ENCODE measurements around the gene RUNDC1.
"Not testable (repeated sequence)": the region's sequence is repeated elsewhere in the genome, so short reads cannot be mapped to it uniquely, and the experiment has no call there.

RUNDC1 gene

DNA sequence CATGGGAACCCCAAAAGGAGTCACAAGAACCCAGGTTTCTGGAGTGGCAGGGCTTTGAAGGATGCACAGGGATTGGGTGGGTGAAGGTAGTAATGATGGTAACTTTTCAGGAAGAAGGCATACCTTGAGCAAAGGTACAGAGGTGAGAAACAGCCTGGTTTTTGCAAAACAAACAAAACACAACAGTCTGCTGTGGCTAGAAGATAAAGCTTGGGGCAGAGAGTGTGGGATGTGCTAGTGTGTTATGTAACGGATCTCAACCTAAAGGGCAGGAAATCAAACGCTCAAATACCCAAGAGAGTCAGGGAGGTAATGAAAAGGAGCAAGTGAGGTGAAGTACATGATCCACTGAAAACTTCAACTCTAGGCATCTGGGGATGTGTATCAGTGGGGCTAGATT is 5.1 kb upstream of the RUNDC1 start:
- H3K9ac ChIP-seq (ENCODE audit: low read length), result no peak overlapping the region
- no peaks in the 10 kb centered on the region for H3K27me3 ChIP-seq (ENCODE audit: control insufficient read depth, insufficient read depth, low read length)
- peaks cover 5% of the 10 kb centered on the region for H3K4me1 ChIP-seq (ENCODE audit: control insufficient read depth, low read depth, low read length)
- H3K36me3 ChIP-seq (ENCODE audit: control insufficient read depth, low read depth, low read length), result no peaks in the 10 kb centered on the region
- H3K4me3 ChIP-seq (ENCODE audit: low read length), result no peak overlapping the region
- no peaks in the 10 kb centered on the region for H3K9me3 ChIP-seq (ENCODE audit: control insufficient read depth, low read depth, low read length)
- no peak overlapping the region for H3K27ac ChIP-seq (ENCODE audit: low read length)

DNA sequence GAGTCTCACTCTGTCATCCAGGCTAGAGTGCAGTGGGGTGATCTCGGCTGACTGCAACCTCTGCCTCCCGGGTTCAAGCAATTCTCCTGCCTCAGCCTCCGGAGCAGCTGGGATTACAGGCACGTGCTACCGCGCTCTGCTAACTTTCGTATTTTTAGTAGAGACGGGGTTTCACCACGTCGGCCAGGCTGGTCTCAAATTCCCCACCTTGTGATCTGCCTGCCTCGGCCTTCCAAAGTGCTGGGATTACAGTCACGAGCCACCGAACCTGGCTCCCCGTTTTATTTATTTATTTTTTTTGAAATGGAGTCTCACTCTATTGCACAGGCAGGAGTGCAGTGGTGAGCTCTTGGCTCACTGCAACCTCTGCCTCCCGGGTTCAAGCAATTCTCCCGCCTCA is 4.7 kb upstream of the RUNDC1 start:
- not testable (repeated sequence) for H3K9ac ChIP-seq (ENCODE audit: low read length); H3K27me3 ChIP-seq (ENCODE audit: control insufficient read depth, insufficient read depth, low read length); H3K9me3 ChIP-seq (ENCODE audit: control insufficient read depth, low read depth, low read length); H3K27ac ChIP-seq (ENCODE audit: low read length); H3K4me3 ChIP-seq (ENCODE audit: low read length); H3K4me1 ChIP-seq (ENCODE audit: control insufficient read depth, low read depth, low read length); H3K36me3 ChIP-seq (ENCODE audit: control insufficient read depth, low read depth, low read length)

DNA sequence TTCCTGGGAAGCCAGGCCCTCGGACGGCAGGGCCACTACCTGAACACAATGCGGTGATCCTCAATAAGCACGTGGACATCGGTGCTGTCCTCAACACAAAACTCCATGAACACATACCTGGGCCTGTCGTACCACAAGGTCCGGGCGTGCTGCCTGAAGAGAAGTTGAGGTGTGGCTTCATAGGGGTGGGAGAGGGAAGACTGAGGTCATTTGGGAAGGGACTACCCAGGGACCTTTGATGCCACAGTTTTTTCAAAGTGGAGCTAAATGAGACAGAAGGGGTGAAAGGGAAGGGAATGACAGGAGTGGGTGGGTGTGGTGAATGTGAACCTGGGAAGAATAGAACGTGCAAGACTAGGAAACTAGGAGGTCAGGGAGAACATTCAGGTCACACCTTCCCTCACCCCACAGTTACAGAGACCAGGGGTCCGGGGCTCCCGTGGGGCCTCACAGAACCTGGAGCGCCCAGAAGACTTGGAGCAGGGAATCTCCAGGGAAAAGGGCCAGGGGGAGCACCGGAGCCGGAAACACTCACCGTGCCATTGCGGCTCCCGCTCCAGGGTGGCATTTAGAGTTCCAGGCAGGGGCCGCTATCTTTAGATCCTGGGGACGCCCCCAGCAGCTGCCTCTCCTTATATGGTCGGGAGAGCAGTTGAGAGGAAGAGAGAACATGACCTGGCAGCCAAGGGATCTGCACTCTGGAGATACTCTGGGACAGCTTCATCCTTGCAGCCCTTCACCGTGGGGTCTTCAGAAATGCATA is 673 bp upstream of the RUNDC1 start, which contains the start of gene PTGES3L:
Gene PTGES3L, minus strand, starts transcription at position 570 of the 763 bp plus-strand sequence. Its CDS starts 27 bp downstream, at position 543.
- peak within 1 kb of the TSS; percentile 95 for H3K4me3 ChIP-seq (ENCODE audit: low read length)
- peaks cover 3% of the 10 kb centered on the region for H3K36me3 ChIP-seq (ENCODE audit: control insufficient read depth, low read depth, low read length)
- H3K4me1 ChIP-seq (ENCODE audit: control insufficient read depth, low read depth, low read length), result peaks cover 9% of the 10 kb centered on the region
- no peaks in the 10 kb centered on the region for H3K27me3 ChIP-seq (ENCODE audit: control insufficient read depth, insufficient read depth, low read length)
- H3K9me3 ChIP-seq (ENCODE audit: control insufficient read depth, low read depth, low read length), result no peaks in the 10 kb centered on the region
- peak within 1 kb of the TSS; percentile 89 for H3K9ac ChIP-seq (ENCODE audit: low read length)
- peak within 1 kb of the TSS; percentile 93 for H3K27ac ChIP-seq (ENCODE audit: low read length)

DNA sequence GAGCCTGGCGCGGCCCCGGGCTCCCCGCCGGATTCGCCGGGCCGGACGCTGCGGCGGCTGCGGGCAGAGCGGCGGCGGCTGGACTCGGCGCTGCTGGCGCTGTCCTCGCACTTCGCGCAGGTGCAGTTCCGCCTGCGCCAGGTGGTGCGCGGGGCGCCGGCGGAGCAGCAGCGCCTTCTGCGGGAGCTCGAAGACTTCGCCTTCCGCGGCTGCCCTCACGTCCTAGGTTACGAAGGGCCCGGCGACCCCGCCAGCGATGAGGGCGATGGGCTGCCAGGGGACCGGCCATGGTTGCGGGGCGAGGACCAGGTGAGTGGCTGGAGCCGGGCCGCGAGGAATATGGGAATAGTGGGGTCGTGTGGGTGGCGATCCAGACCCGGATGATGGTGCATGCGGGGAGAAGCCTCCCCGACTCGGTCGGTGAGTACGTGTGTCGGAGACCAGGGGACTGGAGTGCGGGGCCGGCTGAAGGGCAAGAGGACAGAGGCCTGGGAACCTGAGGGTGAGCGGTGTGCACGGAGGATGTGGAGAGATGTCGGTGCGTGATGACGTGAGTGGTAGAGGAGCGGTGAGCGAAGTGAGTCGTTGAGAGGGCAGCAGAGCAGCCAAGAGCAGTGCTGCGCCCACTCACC is 517 bp downstream of the RUNDC1 start:
- H3K9ac ChIP-seq (ENCODE audit: low read length), result peak overlapping the region; percentile 89
- H3K36me3 ChIP-seq (ENCODE audit: control insufficient read depth, low read depth, low read length), result peaks cover 11% of the 10 kb centered on the region
- H3K4me1 ChIP-seq (ENCODE audit: control insufficient read depth, low read depth, low read length), result peaks cover 9% of the 10 kb centered on the region
- H3K4me3 ChIP-seq (ENCODE audit: low read length), result peak overlapping the region; percentile 95
- no peaks in the 10 kb centered on the region for H3K9me3 ChIP-seq (ENCODE audit: control insufficient read depth, low read depth, low read length)
- no peaks in the 10 kb centered on the region for H3K27me3 ChIP-seq (ENCODE audit: control insufficient read depth, insufficient read depth, low read length)
- no peak overlapping the region for H3K27ac ChIP-seq (ENCODE audit: low read length)

DNA sequence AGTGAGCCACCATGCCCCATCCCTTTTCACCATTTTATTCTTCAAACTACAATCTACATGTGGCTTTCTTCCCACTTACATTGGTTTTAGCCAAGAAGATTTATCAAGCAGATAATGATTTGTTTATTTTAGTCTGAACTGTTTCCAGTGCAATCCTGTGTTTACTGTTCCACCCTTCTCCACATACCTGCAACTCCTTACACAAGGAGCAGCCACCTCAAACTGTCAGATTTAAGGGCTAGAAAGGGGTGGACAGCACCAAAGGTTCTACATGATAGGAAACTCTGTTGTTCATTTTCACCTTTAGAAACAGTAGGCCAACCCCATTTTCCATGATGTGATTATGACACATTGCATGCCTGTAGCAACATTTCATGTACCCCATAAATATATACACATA is 1.9 kb downstream of the RUNDC1 start:
- Histone ChIP-seq H3K4me3 (ENCODE audit: low read length) (no peak overlapping the region), H3K27ac (ENCODE audit: low read length) (no peak overlapping the region)

DNA sequence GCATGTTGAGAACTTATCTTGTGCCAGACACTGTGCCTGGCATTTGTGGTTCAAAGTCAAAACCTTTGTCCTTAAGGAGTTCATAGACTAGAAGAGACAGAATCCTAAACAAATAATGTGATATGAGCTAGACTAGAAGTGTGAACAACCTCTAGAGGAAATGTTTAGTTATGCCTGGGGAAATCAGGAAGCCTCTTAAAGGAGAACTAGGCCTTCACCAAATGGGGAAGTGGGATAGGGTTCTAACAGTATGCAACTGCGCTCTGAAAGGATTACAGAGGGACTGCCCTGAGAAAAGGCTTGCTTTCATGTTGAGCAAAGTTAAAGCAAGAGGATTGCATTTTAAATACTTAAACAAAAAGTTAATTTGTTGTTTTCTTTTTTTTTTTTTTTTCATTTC is 4.9 kb downstream of the RUNDC1 start:
- Histone ChIP-seq H3K9ac (ENCODE audit: low read length) (no peak overlapping the region), H3K27me3 (ENCODE audit: control insufficient read depth, insufficient read depth, low read length) (no peaks in the 10 kb centered on the region)

More for the DNA sequence above, 1.9 kb downstream of the RUNDC1 start:
- Histone ChIP-seq H3K9ac (ENCODE audit: low read length) (no peak overlapping the region), H3K9me3 (ENCODE audit: control insufficient read depth, low read depth, low read length) (no peaks in the 10 kb centered on the region), H3K36me3 (ENCODE audit: control insufficient read depth, low read depth, low read length) (peaks cover 22% of the 10 kb centered on the region), H3K27me3 (ENCODE audit: control insufficient read depth, insufficient read depth, low read length) (no peaks in the 10 kb centered on the region), H3K4me1 (ENCODE audit: control insufficient read depth, low read depth, low read length) (peaks cover 9% of the 10 kb centered on the region)

DNA sequence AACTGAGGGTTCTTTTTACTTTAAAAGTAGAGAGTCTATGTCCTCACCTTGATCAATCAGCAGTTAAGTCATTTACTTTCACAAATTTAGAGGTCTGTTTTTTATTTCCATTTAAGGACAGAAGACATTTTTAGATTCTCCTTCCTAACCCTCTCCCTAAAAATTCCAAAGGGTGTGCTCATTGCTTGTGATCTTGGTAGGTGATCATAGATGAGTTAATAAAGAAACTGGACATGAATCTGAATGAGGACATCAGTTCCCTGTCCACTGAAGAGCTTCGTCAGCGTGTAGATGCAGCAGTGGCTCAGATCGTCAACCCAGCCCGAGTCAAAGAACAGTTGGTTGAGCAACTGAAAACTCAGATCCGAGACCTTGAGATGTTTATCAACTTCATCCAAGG is 8.8 kb downstream of the RUNDC1 start:
- Histone ChIP-seq H3K27ac (ENCODE audit: low read length) (no peak overlapping the region), H3K36me3 (ENCODE audit: control insufficient read depth, low read depth, low read length) (peaks cover 64% of the 10 kb centered on the region)

More for the DNA sequence above, 4.9 kb downstream of the RUNDC1 start:
- Histone ChIP-seq H3K4me3 (ENCODE audit: low read length) (no peak overlapping the region), H3K4me1 (ENCODE audit: control insufficient read depth, low read depth, low read length) (peaks cover 4% of the 10 kb centered on the region), H3K36me3 (ENCODE audit: control insufficient read depth, low read depth, low read length) (peaks cover 43% of the 10 kb centered on the region), H3K27ac (ENCODE audit: low read length) (no peak overlapping the region), H3K9me3 (ENCODE audit: control insufficient read depth, low read depth, low read length) (no peaks in the 10 kb centered on the region)

DNA sequence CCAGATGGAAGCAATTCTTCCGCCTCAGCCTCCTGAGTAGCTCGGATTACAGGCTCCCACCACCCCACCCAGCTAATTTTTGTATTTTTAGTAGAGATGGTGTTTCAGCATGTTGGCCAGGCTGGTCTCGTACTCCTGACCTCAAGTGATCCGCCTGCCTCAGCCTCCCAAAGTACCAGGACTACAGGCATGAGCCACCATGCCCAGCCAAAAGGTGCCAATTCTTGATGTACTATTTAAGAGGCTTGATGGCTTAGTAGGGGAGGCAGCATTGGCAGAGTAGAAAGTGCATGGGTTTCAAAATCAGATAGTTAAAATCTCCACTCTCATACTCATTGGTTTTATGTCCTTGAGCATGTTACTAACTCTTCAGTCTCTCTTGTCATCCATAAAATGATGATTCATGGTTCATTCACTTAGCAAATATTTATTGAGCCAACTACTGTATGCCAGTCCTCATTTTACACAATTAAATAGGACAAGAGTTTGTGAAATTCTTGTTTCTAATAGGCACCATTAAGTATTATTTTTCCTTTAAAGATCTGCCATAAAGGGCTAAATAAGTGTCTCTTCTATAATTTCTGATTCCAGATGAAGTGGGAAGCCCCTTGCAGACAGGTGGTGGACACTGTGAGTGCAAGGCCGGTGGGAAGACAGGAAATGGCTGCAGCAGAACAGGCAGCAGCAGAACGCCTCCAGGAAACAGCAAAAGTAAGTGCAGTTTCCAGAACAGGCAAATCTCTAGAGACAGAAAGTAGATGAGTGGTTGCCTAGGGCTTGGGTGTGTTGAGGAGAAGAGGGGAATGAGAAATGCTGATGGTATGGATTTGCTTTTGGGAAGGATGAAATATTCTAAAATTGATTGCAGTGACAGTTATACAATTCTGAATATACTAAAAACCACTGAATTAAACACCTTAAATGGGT is 9.6 kb downstream of the RUNDC1 start:
- Histone ChIP-seq H3K36me3 (ENCODE audit: control insufficient read depth, low read depth, low read length) (peaks cover 62% of the 10 kb centered on the region), H3K27ac (ENCODE audit: low read length) (no peak overlapping the region), H3K9me3 (ENCODE audit: control insufficient read depth, low read depth, low read length) (no peaks in the 10 kb centered on the region), H3K9ac (ENCODE audit: low read length) (no peak overlapping the region), H3K4me1 (ENCODE audit: control insufficient read depth, low read depth, low read length) (no peaks in the 10 kb centered on the region), H3K27me3 (ENCODE audit: control insufficient read depth, insufficient read depth, low read length) (no peaks in the 10 kb centered on the region), H3K4me3 (ENCODE audit: low read length) (no peak overlapping the region)

More for the DNA sequence above, 8.8 kb downstream of the RUNDC1 start:
- Histone ChIP-seq H3K4me3 (ENCODE audit: low read length) (no peak overlapping the region), H3K9me3 (ENCODE audit: control insufficient read depth, low read depth, low read length) (no peaks in the 10 kb centered on the region), H3K4me1 (ENCODE audit: control insufficient read depth, low read depth, low read length) (no peaks in the 10 kb centered on the region), H3K27me3 (ENCODE audit: control insufficient read depth, insufficient read depth, low read length) (no peaks in the 10 kb centered on the region), H3K9ac (ENCODE audit: low read length) (no peak overlapping the region)

DNA sequence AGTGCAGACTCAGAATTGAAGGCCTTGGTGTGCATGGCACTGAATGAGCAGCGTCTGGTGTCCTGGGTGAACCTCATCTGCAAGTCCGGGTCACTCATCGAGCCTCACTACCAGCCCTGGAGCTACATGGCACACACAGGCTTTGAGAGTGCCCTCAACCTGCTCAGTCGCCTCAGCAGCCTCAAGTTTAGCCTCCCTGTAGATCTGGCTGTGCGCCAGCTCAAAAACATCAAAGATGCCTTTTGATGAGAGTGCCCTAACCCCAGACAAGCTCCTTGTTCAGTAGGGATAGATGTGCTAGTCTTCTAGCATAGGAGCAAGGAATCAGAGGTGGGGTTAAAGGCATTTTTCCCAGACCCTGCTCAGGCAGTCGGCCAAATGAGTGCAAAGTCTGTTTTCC is 11.1 kb downstream of the RUNDC1 start:
- Histone ChIP-seq H3K27me3 (ENCODE audit: control insufficient read depth, insufficient read depth, low read length) (no peaks in the 10 kb centered on the region), H3K4me3 (ENCODE audit: low read length) (no peak overlapping the region), H3K9me3 (ENCODE audit: control insufficient read depth, low read depth, low read length) (no peaks in the 10 kb centered on the region), H3K4me1 (ENCODE audit: control insufficient read depth, low read depth, low read length) (no peaks in the 10 kb centered on the region), H3K36me3 (ENCODE audit: control insufficient read depth, low read depth, low read length) (peaks cover 52% of the 10 kb centered on the region), H3K27ac (ENCODE audit: low read length) (no peak overlapping the region), H3K9ac (ENCODE audit: low read length) (no peak overlapping the region)

DNA sequence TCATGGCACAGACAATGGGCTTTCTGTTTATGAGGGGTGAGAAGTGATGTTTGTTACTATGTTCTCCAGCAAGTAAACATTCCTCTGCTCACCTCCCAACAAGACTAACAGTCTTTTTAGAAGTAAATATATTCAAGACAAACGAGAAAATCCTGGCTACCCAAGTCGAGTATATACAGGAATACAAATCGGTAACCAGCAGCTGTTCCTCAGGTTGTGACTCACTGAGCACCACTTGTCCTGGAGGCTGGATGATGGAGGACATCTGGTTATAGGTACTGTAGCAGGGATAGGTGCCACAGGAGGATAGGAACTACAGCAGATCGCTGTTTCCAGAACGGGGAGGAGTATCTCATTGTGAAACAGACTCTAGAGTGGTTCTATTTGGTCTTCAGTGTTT is 12.5 kb downstream of the RUNDC1 start:
- no peaks in the 10 kb centered on the region for H3K9me3 ChIP-seq (ENCODE audit: control insufficient read depth, low read depth, low read length)
- H3K9ac ChIP-seq (ENCODE audit: low read length), result no peak overlapping the region
- no peaks in the 10 kb centered on the region for H3K27me3 ChIP-seq (ENCODE audit: control insufficient read depth, insufficient read depth, low read length)
- no peak overlapping the region for H3K4me3 ChIP-seq (ENCODE audit: low read length)
- H3K27ac ChIP-seq (ENCODE audit: low read length), result no peak overlapping the region
- H3K4me1 ChIP-seq (ENCODE audit: control insufficient read depth, low read depth, low read length), result peaks cover 7% of the 10 kb centered on the region
- peaks cover 43% of the 10 kb centered on the region for H3K36me3 ChIP-seq (ENCODE audit: control insufficient read depth, low read depth, low read length)

DNA sequence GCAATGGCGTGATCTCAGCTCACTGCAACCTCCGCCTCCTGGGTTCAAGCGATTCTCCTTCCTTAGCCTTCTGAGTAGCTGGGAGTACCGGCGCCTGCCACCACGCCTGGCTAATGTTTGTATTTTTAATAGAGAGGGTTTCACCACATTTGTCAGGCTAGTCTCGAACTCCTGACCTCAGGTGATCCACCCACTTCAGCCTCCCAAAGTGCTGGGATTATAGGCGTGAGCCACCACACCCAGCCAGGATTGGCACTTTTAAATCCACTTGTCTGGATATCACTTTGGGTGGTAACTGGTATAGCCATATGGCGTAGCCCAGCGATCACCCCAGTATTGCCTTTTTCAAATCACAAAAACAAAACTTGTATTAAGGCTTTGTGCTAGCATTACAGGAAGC is 13.5 kb downstream of the RUNDC1 start:
- not testable (repeated sequence) for H3K4me3 ChIP-seq (ENCODE audit: low read length); H3K4me1 ChIP-seq (ENCODE audit: control insufficient read depth, low read depth, low read length); H3K9ac ChIP-seq (ENCODE audit: low read length); H3K27me3 ChIP-seq (ENCODE audit: control insufficient read depth, insufficient read depth, low read length); H3K27ac ChIP-seq (ENCODE audit: low read length); H3K9me3 ChIP-seq (ENCODE audit: control insufficient read depth, low read depth, low read length)
- peaks cover 38% of the 10 kb centered on the region for H3K36me3 ChIP-seq (ENCODE audit: control insufficient read depth, low read depth, low read length)
